CD14-positive monocyte (primary cell): ENCODE data around the gene SLC6A13. TPM values are rescaled to one million over a fixed set of nuclear protein-coding genes. Genes with fewer than 3 reads are reported as not detected.

ENCODE experiments used
- DNase-seq, 3 donors: peaks; one replicate each; pipeline ENCODE4 v3.0.0-alpha.2; 2011 to 2022
- H2AFZ ChIP-seq: 2 replicates; pipeline ENCODE4 v1.6.0; 2012; ENCODE audit warnings: mild to moderate bottlenecking, low read depth, low read length, inconsistent platforms; ENCODE audit not compliant: insufficient read depth, poor library complexity, severe bottlenecking
- H3K27ac ChIP-seq, 2 donors: 1 replicate in 1 of 2; 2 replicates in 1 of 2; pipeline ENCODE4 v1.5.1; 2012 to 2013; ENCODE audit warnings: low read length in 2 of 2, control low read depth in 1 of 2, inconsistent platforms in 1 of 2, low read depth in 1 of 2, mild to moderate bottlenecking in 1 of 2
- H3K27me3 ChIP-seq, 2 donors: one replicate each; pipeline versions ENCODE4 v1.6.0 to v1.6.1; 2011 to 2013; ENCODE audit warnings: low read length in 2 of 2; ENCODE audit not compliant: control insufficient read depth in 2 of 2, insufficient read depth in 2 of 2
- H3K36me3 ChIP-seq, 2 donors: replicated peaks in 1 of 2; 1 replicate in 1 of 2; 2 replicates in 1 of 2; pipeline versions ENCODE4 v1.5.1 to v1.6.1; 2012 to 2013; ENCODE audit warnings: low read length in 2 of 2, control low read depth in 1 of 2, inconsistent platforms in 1 of 2, mild to moderate bottlenecking in 1 of 2; ENCODE audit not compliant: insufficient read depth in 2 of 2, control insufficient read depth in 1 of 2
- H3K4me1 ChIP-seq, 2 donors: 1 replicate in 1 of 2; 2 replicates in 1 of 2; pipeline versions ENCODE4 v1.5.1 to v1.6.1; 2012 to 2013; ENCODE audit warnings: low read length in 2 of 2, control low read depth in 1 of 2, inconsistent platforms in 1 of 2, mild to moderate bottlenecking in 1 of 2, moderate library complexity in 1 of 2; ENCODE audit not compliant: insufficient read depth in 2 of 2, control insufficient read depth in 1 of 2
- H3K4me2 ChIP-seq: replicated peaks from 2 replicates; pipeline ENCODE3; 2012; ENCODE audit warnings: low read length, moderate library complexity, mild to moderate bottlenecking; ENCODE audit not compliant: poor library complexity, severe bottlenecking; ENCODE audit errors: extremely low read depth
- H3K4me3 ChIP-seq, 3 experiments: fragments of 200-600 bp in 1 of 3; sonication (generic) in 1 of 3; replicated peaks in 1 of 3; 1 replicate in 2 of 3; 2 replicates in 1 of 3; pipeline ENCODE4 v1.5.1; 2011 to 2013; ENCODE audit warnings: low read length in 3 of 3, mild to moderate bottlenecking in 3 of 3, control low read depth in 2 of 3, low read depth in 2 of 3, inconsistent platforms in 1 of 3, moderate library complexity in 1 of 3
- H3K79me2 ChIP-seq: 2 replicates; pipeline ENCODE4 v1.6.0; 2012; ENCODE audit warnings: mild to moderate bottlenecking, control low read depth, inconsistent platforms, low read length, moderate library complexity; ENCODE audit not compliant: insufficient read depth
- H3K9ac ChIP-seq: 2 replicates; pipeline ENCODE4 v1.6.0; 2017; ENCODE audit warnings: low read length, mild to moderate bottlenecking; ENCODE audit not compliant: insufficient read depth, poor library complexity, severe bottlenecking
- H3K9me3 ChIP-seq, 2 donors: replicated peaks in 1 of 2; 1 replicate in 1 of 2; 2 replicates in 1 of 2; pipeline versions ENCODE4 v1.5.1 to v1.6.1; 2012 to 2013; ENCODE audit warnings: low read length in 2 of 2, control low read depth in 1 of 2; ENCODE audit not compliant: control insufficient read depth in 1 of 2, insufficient read depth in 1 of 2
- H4K20me1 ChIP-seq: 2 replicates; pipeline ENCODE4 v1.6.0; 2012; ENCODE audit warnings: mild to moderate bottlenecking, low read length, control low read depth, moderate library complexity; ENCODE audit not compliant: insufficient read depth
- H3K27ac Mint-ChIP-seq, 7 donors: one replicate each; pipeline ENCODE4 v1.8.0; 2020; ENCODE audit warnings: mild to moderate bottlenecking in 7 of 7, mixed read lengths in 7 of 7, moderate library complexity in 6 of 7, inconsistent platforms in 2 of 7
- H3K27me3 Mint-ChIP-seq, 3 donors: one replicate each; pipeline ENCODE4 v1.8.0; 2021 to 2022; ENCODE audit warnings: low read depth in 3 of 3, mild to moderate bottlenecking in 3 of 3, mixed read lengths in 3 of 3, moderate library complexity in 3 of 3, inconsistent platforms in 1 of 3
- H3K36me3 Mint-ChIP-seq, 2 donors: one replicate each; pipeline ENCODE4 v1.8.0; 2020; ENCODE audit warnings: mixed read lengths in 2 of 2, inconsistent platforms in 1 of 2, mild to moderate bottlenecking in 1 of 2
- H3K4me1 Mint-ChIP-seq: one replicate; pipeline ENCODE4 v1.8.0; 2020; ENCODE audit warnings: mild to moderate bottlenecking, mixed read lengths
- H3K4me3 Mint-ChIP-seq, 2 donors: one replicate each; pipeline ENCODE4 v1.8.0; 2020; ENCODE audit warnings: mild to moderate bottlenecking in 2 of 2, mixed read lengths in 2 of 2, moderate library complexity in 1 of 2
- H3K9me3 Mint-ChIP-seq, 7 donors: one replicate each; pipeline ENCODE4 v1.8.0; 2020 to 2022; ENCODE audit warnings: mixed read lengths in 7 of 7, mild to moderate bottlenecking in 6 of 7, moderate library complexity in 6 of 7, inconsistent platforms in 2 of 7
- WGBS: methylation state at CpG from one replicate; pipeline ENCODE4 v1.1.5; 2013; ENCODE audit warnings: missing lambda C conversion rate; ENCODE audit not compliant: insufficient coverage; 5-methylcytosine and 5-hydroxymethylcytosine counted together
- intact Hi-C, 2 donors: fragments of 100-400 bp; cut with micrococcal nuclease; formaldehyde crosslinking; loops; one replicate each; pipeline versions ENCODE4 v1.15.0 to v1.15.1; 2023
- polyA plus RNA-seq, 3 donors: library from polyadenylated mRNA; depleted of rRNA in 1 of 3; unstranded in 2 of 3; stranded (reverse) in 1 of 3; fragments of 300-500 nt in 2 of 3; fragments of >200 nt in 1 of 3; fragmentation: Illumina TruSeq in 2 of 3; gene quantifications; 1 replicate in 2 of 3; 2 replicates in 1 of 3; pipeline ENCODE4 v1.2.3, GENCODE V29; 2012 to 2021
- TF ChIP-seq, protein P1 (sequence below): fragments of 200-600 bp; IDR thresholded peaks from one replicate; pipeline ENCODE4 v1.8.0; 2022; ENCODE audit warnings: antibody characterized with exemption, mild to moderate bottlenecking

Gene SLC6A13
- polyA plus RNA-seq, 3 donors, result 0.13 TPM; not detected in 2

DNA sequence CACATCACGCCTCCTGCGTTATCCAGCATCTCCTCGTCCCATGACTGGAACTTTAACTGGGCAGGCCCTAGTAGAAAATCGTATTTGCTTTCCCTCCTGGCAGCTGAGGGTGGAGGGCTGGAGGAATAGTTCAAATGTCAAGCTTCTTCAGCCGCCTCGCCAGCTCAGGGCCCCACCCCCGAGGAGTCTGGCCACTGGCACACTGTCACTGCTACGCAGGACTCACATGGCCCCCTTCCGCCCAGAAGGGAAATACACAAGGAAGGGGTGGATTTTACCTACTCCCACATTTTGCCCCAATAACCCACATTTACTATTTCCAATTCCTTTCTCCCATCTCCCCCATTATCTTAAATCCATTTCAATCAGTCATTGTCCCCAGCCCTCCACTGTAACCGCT is 8.6 kb downstream of the SLC6A13 start:
- H3K27me3 ChIP-seq, result peaks cover 0 to 5% of the 10 kb centered on the region in 2 donors
- Mint-ChIP-seq H3K9me3 (peaks cover 0 to 4% (median under 1%) of the 10 kb centered on the region in 7 donors), H3K4me1 (no peaks in the 10 kb centered on the region), H3K4me3 (no peak overlapping the region), H3K36me3 (no peaks in the 10 kb centered on the region), H3K27ac (no peak overlapping the region), H3K27me3 (peaks cover 10 to 20% (median 16%) of the 10 kb centered on the region in 3 donors)
- TF ChIP-seq, protein P1, sequence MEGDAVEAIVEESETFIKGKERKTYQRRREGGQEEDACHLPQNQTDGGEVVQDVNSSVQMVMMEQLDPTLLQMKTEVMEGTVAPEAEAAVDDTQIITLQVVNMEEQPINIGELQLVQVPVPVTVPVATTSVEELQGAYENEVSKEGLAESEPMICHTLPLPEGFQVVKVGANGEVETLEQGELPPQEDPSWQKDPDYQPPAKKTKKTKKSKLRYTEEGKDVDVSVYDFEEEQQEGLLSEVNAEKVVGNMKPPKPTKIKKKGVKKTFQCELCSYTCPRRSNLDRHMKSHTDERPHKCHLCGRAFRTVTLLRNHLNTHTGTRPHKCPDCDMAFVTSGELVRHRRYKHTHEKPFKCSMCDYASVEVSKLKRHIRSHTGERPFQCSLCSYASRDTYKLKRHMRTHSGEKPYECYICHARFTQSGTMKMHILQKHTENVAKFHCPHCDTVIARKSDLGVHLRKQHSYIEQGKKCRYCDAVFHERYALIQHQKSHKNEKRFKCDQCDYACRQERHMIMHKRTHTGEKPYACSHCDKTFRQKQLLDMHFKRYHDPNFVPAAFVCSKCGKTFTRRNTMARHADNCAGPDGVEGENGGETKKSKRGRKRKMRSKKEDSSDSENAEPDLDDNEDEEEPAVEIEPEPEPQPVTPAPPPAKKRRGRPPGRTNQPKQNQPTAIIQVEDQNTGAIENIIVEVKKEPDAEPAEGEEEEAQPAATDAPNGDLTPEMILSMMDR, result no peak
- H3K9me3 ChIP-seq, result no peaks in the 10 kb centered on the region
- intact Hi-C loops, result no loop called here
- WGBS, result 86% methylated on average over 2 of the region's 10 CpGs
- H3K4me2 ChIP-seq, result no peak overlapping the region
- H3K36me3 ChIP-seq, result no peaks in the 10 kb centered on the region
- H3K4me3 ChIP-seq, result no peak overlapping the region
- no peak for DNase-seq
- no peak overlapping the region for H2AFZ ChIP-seq
- no peaks in the 10 kb centered on the region for H4K20me1 ChIP-seq
- no peak overlapping the region for H3K9ac ChIP-seq
- H3K79me2 ChIP-seq, result no peaks in the 10 kb centered on the region
- no peaks in the 10 kb centered on the region for H3K4me1 ChIP-seq
- no peak overlapping the region for H3K27ac ChIP-seq

DNA sequence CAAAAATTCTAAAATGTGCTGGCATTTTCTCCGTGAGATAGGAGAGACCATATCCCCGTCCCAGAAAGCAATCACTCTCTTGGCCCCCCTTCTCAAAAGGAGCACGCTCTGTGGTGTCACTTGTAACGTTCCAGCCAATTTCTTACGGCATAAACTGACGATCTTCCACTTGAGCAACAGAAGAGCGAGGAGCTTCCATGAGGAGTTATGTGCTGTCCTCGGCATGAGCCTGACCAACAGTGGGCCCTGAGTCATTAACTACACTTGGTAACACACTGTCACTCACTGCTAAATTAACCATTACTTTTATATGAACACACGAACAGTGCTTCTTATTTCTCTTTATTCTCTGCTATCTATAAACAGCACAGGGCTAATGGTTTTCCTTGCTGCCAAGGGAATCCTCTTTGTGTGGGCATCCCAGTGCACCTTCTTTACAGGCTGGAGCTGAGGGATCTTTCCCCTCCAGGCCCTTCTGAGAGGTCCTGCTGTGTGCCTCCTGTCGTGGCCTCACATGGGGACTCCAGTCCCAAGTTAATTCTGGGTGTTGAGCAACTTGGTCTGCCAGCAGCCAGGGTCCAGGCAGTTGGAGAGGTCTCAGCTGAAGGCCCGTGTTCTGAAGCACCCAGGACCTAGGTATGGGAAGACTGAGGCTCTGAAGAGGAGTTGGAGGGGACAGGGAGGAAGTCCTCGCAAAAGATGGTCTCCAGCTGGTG is 9.4 kb downstream of the SLC6A13 start:
- H3K9me3 ChIP-seq, result peaks cover 0 to 2% of the 10 kb centered on the region in 2 donors
- H3K9me3 Mint-ChIP-seq, result peaks cover 0 to 5% (median 2%) of the 10 kb centered on the region in 7 donors
- no peaks in the 10 kb centered on the region for H3K79me2 ChIP-seq
- WGBS, result 89% methylated on average over 10 of the region's 12 CpGs
- peaks cover 0 to 5% of the 10 kb centered on the region in 2 donors for H3K27me3 ChIP-seq
- H3K9ac ChIP-seq, result no peak overlapping the region
- H2AFZ ChIP-seq, result no peak overlapping the region
- H3K27ac Mint-ChIP-seq, result no peak overlapping the region
- TF ChIP-seq, protein P1, result no peak
- no peak overlapping the region for H3K27ac ChIP-seq
- peaks cover 10 to 15% (median 12%) of the 10 kb centered on the region in 3 donors for H3K27me3 Mint-ChIP-seq
- no peaks in the 10 kb centered on the region for H3K4me1 ChIP-seq
- H3K4me2 ChIP-seq, result no peak overlapping the region
- no peaks in the 10 kb centered on the region for H3K36me3 Mint-ChIP-seq
- H3K4me3 Mint-ChIP-seq, result no peak overlapping the region
- intact Hi-C loops, result no loop called here
- DNase-seq, result no peak
- H3K4me1 Mint-ChIP-seq, result no peaks in the 10 kb centered on the region
- H4K20me1 ChIP-seq, result no peaks in the 10 kb centered on the region
- no peak overlapping the region for H3K4me3 ChIP-seq
- no peaks in the 10 kb centered on the region for H3K36me3 ChIP-seq
